DMS153 treated with DMSO at 0.1 percent for 48 hours (cell line): ENCODE results near the gene ZMIZ2.
"Not testable (repeated sequence)": the region's sequence is repeated elsewhere in the genome, so short reads cannot be mapped to it uniquely, and the experiment has no call there.

ENCODE experiments used
- DNase-seq: peaks from one replicate; lab custom pipeline; 2025; ENCODE audit not compliant: unreplicated experiment; lab: John Stamatoyannopoulos, UW

The ZMIZ2 gene

DNA sequence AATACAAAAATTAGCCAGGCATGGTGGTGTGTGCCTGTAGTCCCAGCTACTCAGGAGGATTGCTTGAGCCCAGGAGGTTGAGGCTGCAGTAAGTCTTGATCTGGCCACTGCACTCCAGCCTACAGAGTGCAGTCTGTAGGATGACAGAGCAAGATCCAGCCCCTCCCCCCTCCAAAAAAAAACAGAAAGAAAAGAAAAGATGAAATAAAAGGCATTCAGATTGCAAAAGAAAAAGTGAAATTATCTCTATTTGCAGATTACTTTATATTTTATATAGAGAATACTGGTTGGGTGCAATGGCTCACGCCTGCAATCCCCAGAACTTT lies 20.7 kb upstream of the ZMIZ2 start:
- no peak for DNase-seq

DNA sequence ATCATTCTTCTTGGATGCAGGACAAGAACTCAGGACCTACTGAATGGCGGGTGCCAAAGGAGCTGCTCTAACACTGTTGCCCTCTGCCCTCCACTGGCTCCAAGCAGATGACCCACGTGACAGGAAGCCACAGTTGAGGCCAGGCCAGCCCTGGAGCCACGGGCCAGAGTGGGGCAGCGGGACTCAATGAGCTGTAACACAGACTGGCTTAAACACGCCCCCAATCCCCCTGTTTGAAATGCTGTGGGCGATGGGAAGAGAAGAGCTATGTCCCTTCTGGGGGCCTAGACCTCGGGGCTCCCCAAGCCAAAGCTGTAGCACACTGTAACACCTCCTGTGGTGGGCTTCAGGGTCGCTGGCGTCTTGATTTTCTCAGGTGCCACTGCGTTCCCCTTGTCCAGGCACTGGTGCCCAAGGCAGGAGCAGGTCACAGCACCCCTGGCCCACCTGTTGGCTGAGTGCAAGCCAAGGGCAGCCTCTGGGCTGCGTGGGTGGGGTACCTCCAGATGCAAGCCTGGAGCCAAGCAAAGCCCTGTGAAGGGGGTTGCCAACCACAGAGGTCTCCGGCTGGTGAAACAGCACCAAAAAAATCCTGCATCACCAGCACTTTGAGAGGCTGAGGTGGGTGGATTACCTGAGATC lies 18.6 kb upstream of the ZMIZ2 start:
- DNase-seq: no peak

GRCh38 chr7:44732971-44733370 lies 15.7 kb upstream of the ZMIZ2 start:
- not testable (repeated sequence) for DNase-seq

- DNase-seq: no peak
Observed at GRCh38 chr7:44733708-44734481, 14.8 kb upstream of the ZMIZ2 start.

- DNase-seq: no peak
Observed at GRCh38 chr7:44735403-44736165, 13.1 kb upstream of the ZMIZ2 start.

DNA sequence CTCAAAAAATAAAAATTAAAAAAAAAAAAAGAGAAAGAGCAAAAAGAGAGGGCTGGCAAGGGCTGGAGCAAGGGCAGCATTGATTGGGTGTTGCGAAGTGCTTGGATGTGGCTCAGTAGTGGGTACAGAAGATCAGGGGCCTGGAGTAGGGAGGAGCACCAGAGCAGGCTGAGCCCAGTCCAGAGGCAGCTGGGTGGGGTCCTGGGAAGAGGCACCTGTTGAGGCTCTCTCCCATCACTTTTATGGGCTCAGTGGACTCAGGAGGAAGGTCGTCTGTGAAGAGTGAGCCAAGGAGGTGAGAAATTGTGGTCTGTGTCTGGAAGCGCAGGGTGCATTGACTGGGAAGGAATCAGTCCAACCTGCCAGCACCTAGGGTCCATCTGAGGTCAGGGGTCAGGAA lies 11.8 kb upstream of the ZMIZ2 start:
- DNase-seq: no peak

- no peak for DNase-seq
Observed at GRCh38 chr7:44738051-44738723, 10.5 kb upstream of the ZMIZ2 start.

GRCh38 chr7:44738876-44739665 lies 9.6 kb upstream of the ZMIZ2 start:
- DNase-seq: no peak

- no peak for DNase-seq
Observed at GRCh38 chr7:44740055-44740454, 8.6 kb upstream of the ZMIZ2 start.

DNA sequence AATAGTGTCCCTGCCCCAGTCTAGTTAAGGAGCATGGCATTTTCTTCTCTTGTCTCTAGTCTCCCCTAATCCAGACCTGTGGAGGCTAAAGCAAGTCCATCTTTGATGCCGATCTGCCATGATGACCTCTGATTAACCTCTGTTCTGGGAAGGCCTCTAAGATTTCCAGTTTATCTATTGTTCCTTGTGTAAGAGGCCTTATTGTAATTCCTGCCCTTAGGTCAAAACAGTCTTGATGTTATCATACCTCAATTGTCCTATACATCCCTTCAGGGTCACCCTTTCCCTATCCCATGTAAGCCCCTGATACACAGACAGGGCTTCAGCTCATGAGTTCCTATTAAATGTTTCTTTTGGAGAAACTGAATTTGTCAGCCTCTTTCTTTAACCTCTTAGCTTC lies 4.9 kb upstream of the ZMIZ2 start:
- no peak for DNase-seq

GRCh38 chr7:44748948-44749731 lies 493 bp downstream of the ZMIZ2 start:
- no peak for DNase-seq

DNA sequence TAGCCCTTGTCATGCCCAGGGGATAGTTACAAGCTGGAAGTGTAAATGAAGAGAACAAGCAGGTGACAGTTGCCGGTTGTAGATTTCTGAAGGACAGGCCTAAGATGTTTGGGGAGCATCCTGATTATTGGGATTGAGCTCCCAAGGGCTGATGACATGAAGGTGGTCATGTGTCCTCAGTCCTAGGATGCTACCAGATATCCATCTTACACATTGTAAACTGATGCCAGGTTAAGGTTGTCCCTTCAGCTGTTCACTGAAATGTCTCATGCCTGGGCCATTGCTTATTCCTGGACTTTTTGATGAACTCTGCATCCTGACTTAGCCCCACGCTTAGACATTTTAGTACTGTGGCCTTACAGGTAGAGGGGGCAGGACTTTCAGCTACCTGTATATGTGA lies 1.3 kb downstream of the ZMIZ2 start:
- no peak for DNase-seq

- DNase-seq: no peak
Observed at GRCh38 chr7:44750424-44750823, 1.8 kb downstream of the ZMIZ2 start.

DNA sequence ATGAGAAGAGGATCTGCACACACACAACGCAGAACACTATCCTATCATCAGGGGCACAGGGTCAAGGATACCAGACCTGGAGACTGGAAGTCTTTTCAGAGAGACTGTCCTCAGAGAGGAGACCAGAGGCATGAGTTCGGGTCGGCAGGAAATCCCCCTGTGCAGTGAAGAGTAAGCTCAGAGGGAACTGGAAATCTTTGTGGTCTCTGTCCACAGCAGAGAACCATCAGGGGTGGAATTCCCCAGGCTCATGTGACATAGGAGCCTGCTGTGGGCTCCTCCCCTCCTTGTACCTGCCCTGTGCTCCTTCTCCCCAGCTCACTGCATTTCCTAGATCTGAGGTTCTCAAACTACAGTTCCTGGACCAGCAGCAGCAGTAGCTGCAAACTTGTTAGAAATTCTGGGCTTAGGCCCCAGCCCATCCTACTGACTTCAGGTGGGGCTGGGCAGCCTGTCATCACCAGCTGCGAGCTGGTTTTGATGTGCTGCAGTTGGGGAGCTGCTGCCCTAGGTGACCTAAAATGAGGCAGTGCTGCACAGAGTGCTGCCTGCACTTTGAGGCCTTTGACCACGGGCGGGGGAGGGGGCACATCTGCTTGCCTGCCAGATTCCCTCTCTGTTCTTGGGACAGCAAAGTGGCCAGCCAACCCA lies 2.4 kb downstream of the ZMIZ2 start:
- DNase-seq: no peak

DNA sequence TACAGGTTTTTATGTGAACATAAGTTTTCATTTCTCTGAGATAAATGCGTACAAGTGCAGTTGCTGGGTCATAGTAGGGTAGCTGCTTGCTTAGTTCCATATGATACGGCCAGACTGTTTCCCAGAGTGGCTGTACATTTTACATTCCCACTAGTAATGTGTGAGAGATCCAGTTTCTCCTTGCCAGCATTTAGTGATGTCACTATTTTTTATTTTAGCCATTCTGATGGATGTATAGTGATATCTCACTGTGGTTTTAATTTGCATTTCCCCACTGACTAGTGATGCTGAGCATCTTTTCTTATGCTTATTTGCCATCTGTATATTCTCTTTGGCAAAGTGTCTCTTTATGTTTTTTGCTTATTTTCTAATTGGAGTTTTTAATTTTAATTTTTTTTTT lies 4.2 kb downstream of the ZMIZ2 start:
- DNase-seq: no peak

DNA sequence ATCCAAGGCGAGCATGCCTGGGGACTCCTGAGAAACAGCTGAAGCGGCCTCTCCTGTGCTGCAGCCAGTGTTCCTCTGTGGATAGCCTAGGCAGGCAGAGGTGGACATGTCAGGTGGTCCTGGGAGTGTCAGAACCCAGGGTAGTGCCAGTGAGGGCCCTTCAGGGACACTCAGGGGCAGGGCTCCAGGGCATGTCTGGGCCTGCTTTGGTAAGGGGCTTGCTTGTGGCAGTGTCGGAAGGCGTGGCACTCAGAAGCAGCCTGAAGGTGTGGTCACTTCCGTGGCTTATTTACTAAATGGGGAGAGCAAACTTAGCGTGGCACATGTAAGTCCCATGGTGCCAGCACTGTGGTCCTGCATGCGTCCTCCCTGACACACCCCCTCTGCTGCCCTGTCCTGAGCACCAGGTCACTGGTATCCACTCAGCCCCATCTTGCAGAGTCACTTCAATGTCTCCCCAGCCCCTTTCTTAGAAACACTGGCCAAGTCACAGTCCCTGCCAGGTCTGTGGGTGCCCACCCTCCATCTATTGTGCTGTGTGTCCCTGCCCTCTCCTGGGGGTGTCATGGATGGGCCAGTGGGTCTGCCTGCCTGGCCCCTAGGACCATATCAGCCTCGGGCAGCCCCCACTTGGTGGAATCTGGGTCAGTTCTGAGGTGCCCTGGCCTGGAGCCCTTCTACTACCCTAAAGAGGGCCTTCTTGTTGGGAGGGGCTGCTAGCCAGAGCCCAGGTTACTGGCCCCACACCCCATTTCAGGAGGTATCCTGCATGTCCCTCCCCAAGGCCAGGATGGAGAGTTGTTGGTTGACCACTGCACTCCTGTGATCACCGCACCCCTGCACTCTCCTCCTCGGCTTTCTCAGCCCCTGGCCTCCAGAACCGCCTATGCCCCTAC lies 6.4 kb downstream of the ZMIZ2 start:
- DNase-seq: no peak

DNA sequence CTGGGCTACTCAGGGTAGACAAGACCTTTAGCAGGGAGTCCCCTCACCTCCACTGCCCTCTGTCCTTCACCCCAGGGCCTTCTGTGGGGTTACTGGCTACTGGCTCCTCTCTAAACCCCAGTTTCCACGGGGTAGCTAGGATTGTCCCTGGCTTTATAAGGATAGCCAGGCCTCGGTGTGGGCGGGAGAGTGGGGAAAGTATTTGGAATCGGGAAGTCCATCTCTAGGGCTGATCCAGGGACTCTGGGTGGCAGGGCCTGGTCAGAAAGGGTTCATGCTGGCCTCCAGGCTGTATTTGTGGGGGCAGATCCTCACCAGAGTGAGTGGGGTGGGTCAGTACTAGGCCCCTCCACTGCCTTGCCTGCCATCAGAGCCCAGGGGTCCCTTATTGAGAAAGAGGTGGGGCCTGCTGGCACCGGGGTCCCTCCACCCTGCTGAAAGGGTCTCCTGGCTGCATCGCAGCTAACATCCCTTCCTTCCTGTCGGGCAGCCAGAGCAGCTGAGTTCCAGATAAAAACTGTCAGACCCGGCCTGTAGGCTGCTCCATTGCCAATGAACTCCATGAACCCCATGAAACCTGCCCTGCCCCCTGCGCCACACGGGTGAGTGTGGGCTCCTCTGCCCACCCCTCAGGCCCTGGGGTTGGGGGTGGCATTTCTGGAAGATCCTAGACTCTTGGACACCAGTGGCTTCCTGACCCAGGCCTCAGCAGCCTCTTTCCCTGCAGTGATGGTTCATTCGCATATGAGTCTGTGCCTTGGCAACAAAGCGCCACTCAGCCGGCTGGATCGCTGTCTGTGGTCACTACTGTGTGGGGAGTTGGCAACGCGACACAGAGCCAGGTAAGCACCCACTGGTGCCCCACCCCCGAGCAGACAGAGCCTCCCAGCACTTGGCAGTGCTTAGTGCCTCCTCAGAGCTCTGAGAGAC lies 7.3 kb downstream of the ZMIZ2 start:
- DNase-seq: no peak

- no peak for DNase-seq
Observed at GRCh38 chr7:44756904-44757303, 8.3 kb downstream of the ZMIZ2 start.
